Parathyroid adenoma (tissue), 2 donors: Measurements from ENCODE around the gene RBM19.

Experiments used
- H2AFZ ChIP-seq: fragments of 300-600 bp; sonication (generic); one replicate; pipeline ENCODE4 v1.7.0; 2017; ENCODE audit warnings: antibody characterized with exemption, mild to moderate bottlenecking
- H3K27ac ChIP-seq: fragments of 300-600 bp; sonication (generic); one replicate; pipeline ENCODE4 v1.7.0; 2017
- H3K27me3 ChIP-seq: fragments of 300-600 bp; sonication (generic); one replicate; pipeline ENCODE4 v1.7.0; 2017; ENCODE audit warnings: low read length; ENCODE audit not compliant: control insufficient read depth, insufficient read depth
- H3K36me3 ChIP-seq: fragments of 300-600 bp; sonication (generic); one replicate; pipeline ENCODE4 v1.7.0; 2017; ENCODE audit warnings: low read length; ENCODE audit not compliant: control insufficient read depth, insufficient read depth
- H3K4me1 ChIP-seq: fragments of 300-600 bp; sonication (generic); one replicate; pipeline ENCODE4 v1.7.0; 2017; ENCODE audit warnings: control low read depth
- H3K4me2 ChIP-seq: fragments of 300-600 bp; sonication (generic); one replicate; pipeline ENCODE4 v1.7.0; 2017; ENCODE audit warnings: low read length
- H3K4me3 ChIP-seq: fragments of 300-600 bp; sonication (generic); one replicate; pipeline ENCODE4 v1.7.0; 2017; ENCODE audit warnings: low read depth, low read length
- H3K79me2 ChIP-seq: fragments of 300-600 bp; sonication (generic); one replicate; pipeline ENCODE4 v1.7.0; 2017; ENCODE audit warnings: control low read depth
- H3K9ac ChIP-seq: fragments of 300-600 bp; sonication (generic); one replicate; pipeline ENCODE4 v1.7.0; 2017; ENCODE audit warnings: mild to moderate bottlenecking
- H3K9me3 ChIP-seq: fragments of 300-600 bp; sonication (generic); one replicate; pipeline ENCODE4 v1.7.0; 2017; ENCODE audit warnings: low read length; ENCODE audit not compliant: control insufficient read depth
- CTCF ChIP-seq: fragments of 300-600 bp; sonication (generic); IDR thresholded peaks from one replicate; pipeline ENCODE4 v1.7.0; 2017; ENCODE audit warnings: antibody characterized with exemption, mild to moderate bottlenecking
- donor health status: primary hyperparathyroidism.

The RBM19 gene

GRCh38 chr12:113823816-113824215 is 142.3 kb downstream of the RBM19 start:
- H3K9me3 ChIP-seq, result no peaks in the 10 kb centered on the region
- H3K4me1 ChIP-seq, result no peaks in the 10 kb centered on the region
- no peak overlapping the region for H3K4me2 ChIP-seq
- H2AFZ ChIP-seq, result no peak overlapping the region
- no peak for TF ChIP-seq CTCF
- no peaks in the 10 kb centered on the region for H3K36me3 ChIP-seq
- H3K9ac ChIP-seq, result no peak overlapping the region
- no peaks in the 10 kb centered on the region for H3K79me2 ChIP-seq
- H3K27me3 ChIP-seq, result no peaks in the 10 kb centered on the region
- H3K27ac ChIP-seq, result no peak overlapping the region
- H3K4me3 ChIP-seq, result no peak overlapping the region

- Histone ChIP-seq H3K27ac (no peak overlapping the region), H2AFZ (no peak overlapping the region), H3K79me2 (no peaks in the 10 kb centered on the region), H3K9ac (no peak overlapping the region), H3K4me2 (no peak overlapping the region), H3K4me1 (no peaks in the 10 kb centered on the region), H3K9me3 (no peaks in the 10 kb centered on the region), H3K36me3 (no peaks in the 10 kb centered on the region), H3K4me3 (no peak overlapping the region), H3K27me3 (no peaks in the 10 kb centered on the region)
- no peak for TF ChIP-seq CTCF
These were observed 143.1 kb downstream of the RBM19 start for GRCh38 chr12:113823016-113823415.

GRCh38 chr12:113820842-113821241 is 145.3 kb downstream of the RBM19 start:
- no peak for TF ChIP-seq CTCF
- no peak overlapping the region for H3K27ac ChIP-seq
- no peak overlapping the region for H3K4me2 ChIP-seq
- no peaks in the 10 kb centered on the region for H3K4me1 ChIP-seq
- no peaks in the 10 kb centered on the region for H3K9me3 ChIP-seq
- H3K36me3 ChIP-seq, result no peaks in the 10 kb centered on the region
- H3K9ac ChIP-seq, result no peak overlapping the region
- no peaks in the 10 kb centered on the region for H3K79me2 ChIP-seq
- H3K4me3 ChIP-seq, result no peak overlapping the region
- no peak overlapping the region for H2AFZ ChIP-seq
- no peaks in the 10 kb centered on the region for H3K27me3 ChIP-seq

- H3K4me1 ChIP-seq, result no peaks in the 10 kb centered on the region
These were observed 145.8 kb downstream of the RBM19 start for GRCh38 chr12:113820309-113820708.

More at GRCh38 chr12:113820309-113820708, 145.8 kb downstream of the RBM19 start:
- TF ChIP-seq CTCF, result no peak
- Histone ChIP-seq H3K27me3 (no peaks in the 10 kb centered on the region), H2AFZ (no peak overlapping the region), H3K79me2 (no peaks in the 10 kb centered on the region), H3K4me2 (no peak overlapping the region), H3K27ac (no peak overlapping the region), H3K9me3 (no peaks in the 10 kb centered on the region), H3K9ac (no peak overlapping the region), H3K4me3 (no peak overlapping the region), H3K36me3 (no peaks in the 10 kb centered on the region)
